OCI-LY3 (cell line): ENCODE data around the gene SUGP2.

ENCODE experiments used
- H2AFZ ChIP-seq: fragments of 200-600, 300-600 bp; shearing (Covaris generic); 2 replicates; pipeline ENCODE4 v1.6.0; 2014; ENCODE audit warnings: antibody characterized with exemption, low read depth, low read length
- H3K27ac ChIP-seq: fragments of 200-600, 300-600 bp; sonication (generic); 2 replicates; pipeline ENCODE4 v1.5.1; 2014; ENCODE audit warnings: mild to moderate bottlenecking, low read length, moderate library complexity, mixed read lengths
- H3K27me3 ChIP-seq: fragments of 200-600, 300-600 bp; sonication (generic); 2 replicates; pipeline ENCODE4 v1.6.1; 2014; ENCODE audit warnings: low read depth, low read length, mixed read lengths
- H3K36me3 ChIP-seq: fragments of 200-600, 300-600 bp; sonication (generic); replicated peaks from 2 replicates; pipeline ENCODE3; 2014; ENCODE audit warnings: low read depth, low read length, mixed read lengths
- H3K4me1 ChIP-seq: fragments of 300-600, 200-600 bp; sonication (generic); 2 replicates; pipeline ENCODE4 v1.6.1; 2014; ENCODE audit warnings: low read length, mixed read lengths
- H3K4me2 ChIP-seq: fragments of 200-600, 300-600 bp; sonication (generic); 2 replicates; pipeline ENCODE4 v1.6.1; 2014; ENCODE audit warnings: low read length, mixed read lengths
- H3K4me3 ChIP-seq: fragments of 300-600, 200-600 bp; sonication (generic); 2 replicates; pipeline ENCODE4 v1.5.1; 2014; ENCODE audit warnings: antibody characterized with exemption, mild to moderate bottlenecking, low read length, moderate library complexity
- H3K79me2 ChIP-seq: fragments of 300-600, 200-600 bp; shearing (Covaris generic); 2 replicates; pipeline ENCODE4 v1.6.1; 2014; ENCODE audit warnings: mild to moderate bottlenecking, low read length, mixed read lengths
- H3K9ac ChIP-seq: fragments of 300-600, 200-600 bp; shearing (Covaris generic); 2 replicates; pipeline ENCODE4 v1.6.0; 2014; ENCODE audit warnings: mild to moderate bottlenecking, low read length, moderate library complexity
- H3K9me3 ChIP-seq: fragments of 200-600, 300-600 bp; shearing (Covaris generic); 2 replicates; pipeline ENCODE4 v1.6.1; 2014; ENCODE audit warnings: low read length, mixed read lengths; ENCODE audit not compliant: insufficient read depth
- H4K20me1 ChIP-seq: fragments of 200-600, 300-600 bp; sonication (generic); 2 replicates; pipeline ENCODE4 v1.6.1; 2016; ENCODE audit warnings: low read length, mixed read lengths; ENCODE audit not compliant: insufficient read depth
- EZH2phosphoT487 ChIP-seq: fragments of 200-600 bp; shearing (Covaris generic); IDR thresholded peaks from 2 replicates; pipeline ENCODE4 v1.6.1; 2018; ENCODE audit warnings: antibody characterized with exemption, mixed run types, low read depth
- TF ChIP-seq, protein P1 (sequence below): fragments of 200-600, 300-600 bp; sonication (generic); IDR thresholded peaks from 2 replicates; pipeline ENCODE4 v1.5.1; 2014; ENCODE audit warnings: antibody characterized with exemption, low read length, low read depth

The SUGP2 gene

DNA sequence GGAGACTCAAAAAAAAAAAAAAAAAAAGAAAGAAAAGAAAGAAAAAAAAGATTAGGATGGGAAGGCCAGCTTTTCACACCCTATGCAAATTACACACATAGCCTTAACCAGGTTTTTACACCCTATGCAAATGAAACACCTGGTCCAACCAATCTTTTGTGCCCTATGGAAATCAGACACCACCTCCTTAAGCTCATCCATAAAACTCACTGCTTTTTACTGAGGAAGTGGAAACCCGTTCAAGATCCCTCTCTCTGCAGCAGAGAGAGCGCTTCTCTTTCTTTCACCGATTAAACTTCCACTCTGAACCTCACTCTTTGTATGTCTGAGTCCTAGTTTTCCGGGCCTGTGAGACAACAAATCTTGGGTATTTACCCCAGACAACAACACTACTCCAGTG lies 67.0 kb downstream of the SUGP2 start:
- no peaks in the 10 kb centered on the region for H4K20me1 ChIP-seq
- H3K4me2 ChIP-seq = no peak overlapping the region
- no peak overlapping the region for H3K9ac ChIP-seq
- H3K4me1 ChIP-seq = no peaks in the 10 kb centered on the region
- no peaks in the 10 kb centered on the region for H3K36me3 ChIP-seq
- no peak overlapping the region for H3K4me3 ChIP-seq
- no peaks in the 10 kb centered on the region for H3K79me2 ChIP-seq
- TF ChIP-seq, protein P1, sequence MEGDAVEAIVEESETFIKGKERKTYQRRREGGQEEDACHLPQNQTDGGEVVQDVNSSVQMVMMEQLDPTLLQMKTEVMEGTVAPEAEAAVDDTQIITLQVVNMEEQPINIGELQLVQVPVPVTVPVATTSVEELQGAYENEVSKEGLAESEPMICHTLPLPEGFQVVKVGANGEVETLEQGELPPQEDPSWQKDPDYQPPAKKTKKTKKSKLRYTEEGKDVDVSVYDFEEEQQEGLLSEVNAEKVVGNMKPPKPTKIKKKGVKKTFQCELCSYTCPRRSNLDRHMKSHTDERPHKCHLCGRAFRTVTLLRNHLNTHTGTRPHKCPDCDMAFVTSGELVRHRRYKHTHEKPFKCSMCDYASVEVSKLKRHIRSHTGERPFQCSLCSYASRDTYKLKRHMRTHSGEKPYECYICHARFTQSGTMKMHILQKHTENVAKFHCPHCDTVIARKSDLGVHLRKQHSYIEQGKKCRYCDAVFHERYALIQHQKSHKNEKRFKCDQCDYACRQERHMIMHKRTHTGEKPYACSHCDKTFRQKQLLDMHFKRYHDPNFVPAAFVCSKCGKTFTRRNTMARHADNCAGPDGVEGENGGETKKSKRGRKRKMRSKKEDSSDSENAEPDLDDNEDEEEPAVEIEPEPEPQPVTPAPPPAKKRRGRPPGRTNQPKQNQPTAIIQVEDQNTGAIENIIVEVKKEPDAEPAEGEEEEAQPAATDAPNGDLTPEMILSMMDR = no peak
- TF ChIP-seq EZH2phosphoT487 = no peak
- no peaks in the 10 kb centered on the region for H3K9me3 ChIP-seq
- no peak overlapping the region for H2AFZ ChIP-seq
- H3K27ac ChIP-seq = no peak overlapping the region
- peaks cover 3% of the 10 kb centered on the region; the same call in 1 of the 2 replicates for H3K27me3 ChIP-seq

DNA sequence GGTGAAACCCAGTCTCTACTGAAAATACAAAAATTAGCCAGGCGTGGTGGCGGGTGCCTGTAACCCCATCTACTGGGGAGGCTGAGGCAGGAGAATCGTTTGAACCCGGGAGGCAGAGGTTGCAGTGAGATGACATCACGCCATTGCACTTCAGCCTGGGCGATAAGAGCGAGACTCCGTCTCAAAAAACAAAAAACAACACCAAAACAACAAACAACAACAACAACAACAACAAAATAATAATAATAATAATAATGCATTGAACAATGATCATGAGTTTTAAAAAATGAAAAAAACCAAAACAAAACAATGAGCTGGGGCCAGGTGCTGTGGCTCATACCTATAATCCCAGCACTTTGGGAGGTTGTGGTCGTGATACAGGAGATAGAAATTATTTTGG lies 69.2 kb downstream of the SUGP2 start:
- peaks cover 3% of the 10 kb centered on the region; the same call in 1 of the 2 replicates for H3K27me3 ChIP-seq
- H3K9ac ChIP-seq = no peak overlapping the region
- no peaks in the 10 kb centered on the region for H4K20me1 ChIP-seq
- no peak for TF ChIP-seq EZH2phosphoT487
- TF ChIP-seq, protein P1 = no peak
- no peaks in the 10 kb centered on the region for H3K36me3 ChIP-seq
- H3K9me3 ChIP-seq = no peaks in the 10 kb centered on the region
- H3K4me1 ChIP-seq = no peaks in the 10 kb centered on the region
- no peak overlapping the region for H3K27ac ChIP-seq
- H3K79me2 ChIP-seq = no peaks in the 10 kb centered on the region
- H3K4me2 ChIP-seq = no peak overlapping the region
- H2AFZ ChIP-seq = no peak overlapping the region
- no peak overlapping the region for H3K4me3 ChIP-seq

DNA sequence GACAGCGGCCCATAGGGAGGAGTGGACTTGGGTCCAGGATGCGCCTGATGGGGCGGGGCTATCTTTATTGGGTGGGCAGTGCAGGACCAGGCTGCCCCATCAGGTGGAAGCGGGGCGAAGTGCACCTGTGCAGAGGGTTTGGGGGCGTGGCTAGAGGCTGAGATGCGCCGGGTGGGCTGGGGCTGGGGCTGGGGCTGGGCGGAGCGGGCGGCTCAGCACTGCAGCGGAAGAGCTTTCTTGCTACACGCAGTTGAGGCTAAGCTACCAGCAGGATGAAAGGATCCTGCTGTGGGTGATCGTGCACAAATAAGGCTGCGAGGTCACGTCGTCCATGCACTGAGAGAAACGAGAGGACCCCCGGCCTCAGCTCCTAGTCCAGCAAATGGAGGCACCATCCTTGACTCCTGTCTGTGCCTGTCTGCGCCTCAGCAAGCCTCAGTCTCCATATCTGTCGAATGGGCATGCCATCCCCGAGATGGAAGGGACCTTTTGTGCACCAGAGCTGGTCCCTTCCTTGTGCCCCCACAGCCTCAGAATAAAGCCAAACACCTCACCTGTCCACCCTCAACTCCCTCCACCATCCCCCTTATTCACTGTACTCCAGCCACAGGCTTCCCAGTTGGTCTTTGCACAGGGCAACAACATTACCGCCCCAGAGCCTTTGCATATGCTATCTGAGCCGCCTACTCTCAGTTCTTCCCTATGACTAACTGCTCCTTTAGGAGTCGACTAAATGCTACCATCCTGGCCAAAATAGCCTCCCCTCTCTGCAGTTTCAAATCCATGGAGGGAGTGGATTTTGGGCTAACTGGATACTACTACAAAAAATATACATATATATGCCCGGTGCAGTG lies 71.3 kb downstream of the SUGP2 start:
- H3K4me1 ChIP-seq = no peaks in the 10 kb centered on the region
- no peak overlapping the region for H3K4me3 ChIP-seq
- TF ChIP-seq EZH2phosphoT487 = no peak
- TF ChIP-seq, protein P1 = no peak

DNA sequence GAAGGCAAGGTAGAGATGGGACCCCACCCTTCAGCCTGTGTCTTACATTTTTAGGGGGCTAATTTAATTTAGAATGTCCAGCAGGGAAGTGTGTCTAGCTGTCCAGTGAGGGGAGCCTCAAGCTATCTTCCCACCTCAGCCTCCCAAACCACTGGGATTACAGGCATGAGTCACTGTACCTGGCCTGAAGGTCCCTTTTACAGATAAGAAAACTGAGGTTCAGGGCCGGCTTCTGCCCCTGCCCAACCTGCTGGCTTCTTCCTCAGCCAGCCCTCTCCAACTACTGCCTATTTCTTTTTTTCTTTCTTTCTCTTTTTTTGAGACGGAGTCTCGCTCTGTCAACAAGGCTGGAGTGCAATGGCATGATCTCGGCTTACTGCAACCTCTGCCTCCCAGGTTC lies 72.9 kb downstream of the SUGP2 start:
- H3K79me2 ChIP-seq = no peaks in the 10 kb centered on the region
- no peak overlapping the region for H3K9ac ChIP-seq
- no peak for TF ChIP-seq EZH2phosphoT487
- TF ChIP-seq, protein P1 = no peak
- no peak overlapping the region for H3K27ac ChIP-seq
- no peak overlapping the region for H2AFZ ChIP-seq
- no peaks in the 10 kb centered on the region for H3K9me3 ChIP-seq
- no peaks in the 10 kb centered on the region for H3K4me1 ChIP-seq
- H3K27me3 ChIP-seq = 0 out of 2 replicates have a peak, but pooled peaks cover 3% of the 10 kb centered on the region
- no peak overlapping the region for H3K4me2 ChIP-seq
- H3K36me3 ChIP-seq = no peaks in the 10 kb centered on the region
- H4K20me1 ChIP-seq = no peaks in the 10 kb centered on the region
- H3K4me3 ChIP-seq = no peak overlapping the region

More for the DNA sequence above, 71.3 kb downstream of the SUGP2 start:
- H2AFZ ChIP-seq = no peak overlapping the region
- H3K4me2 ChIP-seq = no peak overlapping the region
- no peaks in the 10 kb centered on the region for H3K36me3 ChIP-seq
- no peaks in the 10 kb centered on the region for H3K79me2 ChIP-seq
- 0 out of 2 replicates have a peak, but pooled peaks cover 3% of the 10 kb centered on the region for H3K27me3 ChIP-seq
- no peaks in the 10 kb centered on the region for H4K20me1 ChIP-seq
- H3K9ac ChIP-seq = no peak overlapping the region
- H3K27ac ChIP-seq = no peak overlapping the region
- H3K9me3 ChIP-seq = no peaks in the 10 kb centered on the region
